K562 (cell line): ENCODE results near the gene DDX23. TPM values are rescaled to one million over a fixed set of nuclear protein-coding genes. Genes with fewer than 3 reads are reported as not detected.

Experiments used
- ATAC-seq: fragments of 200-7000 bp; cut with Tn5 transposase; 3 replicates; pipeline ENCODE4 v1.9.1; 2020; ENCODE audit warnings: moderate library complexity
- BruUV-seq: library from RNA; stranded (reverse); fragments of 400-500 nt; replicated peaks from 2 replicates; lab custom pipeline; 2021; lab: Mats Ljungman, UMichigan
- CTCF ChIA-PET: fragments of 300-600 bp; formaldehyde crosslinking; extraction: SDS; loops from one replicate; lab custom pipeline; 2021; ENCODE audit warnings: low intra/inter-chr PET ratio; lab: Yijun Ruan, JAX
- POLR2A ChIA-PET: fragments of 300-600, 350-650 bp; sonication (Branson Sonifier 250); formaldehyde crosslinking; extraction: SDS; loops from one replicate; lab custom pipeline; 2021; ENCODE audit warnings: antibody characterized with exemption, inconsistent platforms; lab: Yijun Ruan, JAX
- DNase-seq, 4 experiments: peaks; one replicate each; pipeline versions ENCODE4 v3.0.0 to v3.0.0-alpha.2; 2011 to 2018; ENCODE audit warnings: low spot score in 3 of 4, mixed read lengths in 3 of 4; ENCODE audit errors: extremely low read depth in 1 of 4
- FAIRE-seq: peaks from 2 replicates; lab custom pipeline; 2011; peaks lifted over from hg19 to GRCh38; lab: Jason Lieb, UNC
- H2AFZ ChIP-seq: 2 replicates; pipeline ENCODE4 v1.6.0; 2011; ENCODE audit warnings: low read depth, low read length, control low read depth, inconsistent platforms
- H3K27ac ChIP-seq: fragments of 200-600 bp; 3 replicates; pipeline ENCODE4 v1.8.0; 2011; ENCODE audit warnings: low read depth, mild to moderate bottlenecking, control low read depth, inconsistent platforms, low read length, moderate library complexity, mixed read lengths; ENCODE audit errors: extremely low read depth
- H3K27me3 ChIP-seq, 2 experiments: fragments of 300-600 bp in 1 of 2; 2 replicates in 1 of 2; 3 replicates in 1 of 2; pipeline versions ENCODE4 v1.6.0 to v1.8.0; 2011; ENCODE audit warnings: inconsistent platforms in 2 of 2, low read length in 2 of 2, mild to moderate bottlenecking in 1 of 2, mixed read lengths in 1 of 2, moderate library complexity in 1 of 2; ENCODE audit not compliant: control insufficient read depth in 2 of 2, insufficient read depth in 2 of 2
- H3K36me3 ChIP-seq: fragments of 300-600 bp; 3 replicates; pipeline ENCODE4 v1.8.0; 2011; ENCODE audit warnings: mild to moderate bottlenecking, low read length, inconsistent platforms; ENCODE audit not compliant: control insufficient read depth, insufficient read depth
- H3K4me1 ChIP-seq, 2 experiments: fragments of 200-600 bp in 1 of 2; replicated peaks in 1 of 2; 2 replicates in 1 of 2; 3 replicates in 1 of 2; pipeline versions ENCODE4 v1.5.1 to v1.8.0; 2011; ENCODE audit warnings: inconsistent platforms in 2 of 2, low read length in 2 of 2, mild to moderate bottlenecking in 1 of 2, mixed read lengths in 1 of 2, moderate library complexity in 1 of 2; ENCODE audit not compliant: control insufficient read depth in 2 of 2, insufficient read depth in 2 of 2
- H3K4me2 ChIP-seq: 2 replicates; pipeline ENCODE4 v1.6.1; 2011; ENCODE audit warnings: low read length, control low read depth, inconsistent platforms, mixed read lengths; ENCODE audit not compliant: insufficient read depth
- H3K4me3 ChIP-seq: fragments of 200-600 bp; sonication (generic), shearing (Covaris generic); 2 replicates; pipeline ENCODE4 v1.5.1; 2016; ENCODE audit warnings: control low read depth, inconsistent platforms
- H3K79me2 ChIP-seq: fragments of 200-600 bp; 3 replicates; pipeline ENCODE4 v1.8.0; 2011; ENCODE audit warnings: low read length, inconsistent platforms; ENCODE audit not compliant: control insufficient read depth, insufficient read depth
- H3K9ac ChIP-seq, 2 experiments: 2 replicates each; pipeline versions ENCODE4 v1.6.0 to v1.6.1; 2011; ENCODE audit warnings: low read depth in 2 of 2, low read length in 2 of 2, control low read depth in 1 of 2, inconsistent platforms in 1 of 2, mild to moderate bottlenecking in 1 of 2, mixed read lengths in 1 of 2; ENCODE audit not compliant: insufficient read depth in 1 of 2
- H3K9me1 ChIP-seq: one replicate; pipeline ENCODE4 v1.6.0; 2011; ENCODE audit warnings: inconsistent platforms, mild to moderate bottlenecking, low read length, moderate library complexity; ENCODE audit not compliant: control insufficient read depth, insufficient read depth
- H3K9me3 ChIP-seq: replicated peaks from 2 replicates; pipeline ENCODE4 v1.5.1; 2011; ENCODE audit warnings: low read depth, low read length, inconsistent platforms; ENCODE audit not compliant: control insufficient read depth, insufficient read depth
- H4K20me1 ChIP-seq: replicated peaks from 2 replicates; pipeline ENCODE4 v1.6.1; 2011; ENCODE audit warnings: low read length, inconsistent platforms, mixed read lengths; ENCODE audit not compliant: control insufficient read depth, insufficient read depth
- ILF3 ChIP-seq: fragments of 450-650 bp; IDR thresholded peaks from 2 replicates; pipeline ENCODE4 v1.6.1; 2018; ENCODE audit warnings: antibody characterized with exemption, mild to moderate bottlenecking, moderate library complexity, borderline replicate concordance
- KDM4B ChIP-seq, 2 experiments: fragments of 450-650 bp in 1 of 2; sonication (generic) in 1 of 2; IDR thresholded peaks; 2 replicates each; pipeline ENCODE4 v1.6.1; 2016 to 2017; ENCODE audit warnings: borderline replicate concordance in 2 of 2, antibody characterized with exemption in 1 of 2, low read depth in 1 of 2, mild to moderate bottlenecking in 1 of 2
- POLR2AphosphoS2 ChIP-seq: IDR thresholded peaks from 2 replicates; pipeline ENCODE4 v1.6.1; 2012; ENCODE audit warnings: low read length, improper control_type of control experiment
- RBM34 ChIP-seq: fragments of 200-400 bp; formaldehyde crosslinking; IDR thresholded peaks from 2 replicates; pipeline ENCODE4 v1.6.1; 2018; ENCODE audit warnings: low read length, borderline replicate concordance; ENCODE audit not compliant: insufficient read depth
- ZNF408 ChIP-seq: fragments of 250-450 bp; sonication (Bioruptor Pico); IDR thresholded peaks from 2 replicates; pipeline ENCODE4 v1.4.0; 2020; ENCODE audit warnings: low read depth, mild to moderate bottlenecking, moderate library complexity
- ZNF518B ChIP-seq: fragments of 250-450 bp; sonication (Bioruptor Pico); IDR thresholded peaks from 2 replicates; pipeline ENCODE4 v1.5.0; 2021; ENCODE audit warnings: mild to moderate bottlenecking, moderate library complexity
- ZNF589 ChIP-seq: fragments of 200-800 bp; sonication (Bioruptor generic); IDR thresholded peaks from 2 replicates; pipeline ENCODE4 v1.6.1; 2016; ENCODE audit warnings: low read depth, missing genetic modification characterization, missing compliant biosample characterization
- ZNF609 ChIP-seq: sonication (generic); formaldehyde crosslinking; IDR thresholded peaks from 2 replicates; pipeline ENCODE4 v1.8.1; 2023; ENCODE audit warnings: missing genetic modification reagents, mild to moderate bottlenecking, borderline replicate concordance
- WGBS: fragments of 100-300 bp; shearing (Covaris generic); methylation state at CpG from one replicate; pipeline ENCODE4 v1.1.6; 2016; ENCODE audit warnings: low coverage, mixed read lengths; ENCODE audit not compliant: insufficient coverage; ENCODE audit errors: missing lambda C conversion rate; 5-methylcytosine and 5-hydroxymethylcytosine counted together
- in situ Hi-C: fragments of 300-500 bp; cut with MboI; formaldehyde crosslinking; loops from 4 replicates; pipeline ENCODE4 v1.15.0; 2018; ENCODE audit warnings: inconsistent platforms, mixed read lengths
- intact Hi-C: fragments of 100-400 bp; cut with micrococcal nuclease; formaldehyde crosslinking; loops from 2 replicates; pipeline ENCODE4 v1.14.2; 2022
- polyA plus RNA-seq, 8 experiments: library from polyadenylated mRNA; depleted of rRNA in 4 of 8; stranded (reverse) in 5 of 8; unstranded in 3 of 8; fragments of >200 nt; fragmentation: Nextera tagmentation in 2 of 8; fragmentation: Illumina TruSeq in 1 of 8; extraction: Ambion mirVana in 2 of 8; extraction: Trizol in 1 of 8; gene quantifications; 2 replicates each; pipeline versions ENCODE4 v1.2.1 to v1.2.3, GENCODE V29; 2011 to 2014; ENCODE audit warnings: inconsistent platforms in 1 of 8, missing spikeins in 1 of 8
- total RNA-seq, 7 experiments: library from RNA; depleted of rRNA in 6 of 7; stranded (reverse); fragments of >200 nt in 6 of 7; fragmentation: Illumina TruSeq in 2 of 7; extraction: Trizol in 2 of 7; gene quantifications; 2 replicates each; pipeline versions ENCODE4 v1.2.1 to v1.2.3, GENCODE V29; 2011 to 2021; ENCODE audit warnings: low replicate concordance in 1 of 7

Gene DDX23
- total and polyA plus RNA-seq, 9 of the 15 experiments (the other 6 are each of a cell fraction or from before 2014, with no cell fraction given) = 32.4 to 138 (median 104) TPM

- FAIRE-seq = no peak
- H2AFZ ChIP-seq = no peak overlapping the region
- H3K9ac ChIP-seq = no peak overlapping the region
- no peak overlapping the region for H3K4me2 ChIP-seq
- no TSS peak for BruUV-seq
- peaks cover 15% of the 10 kb centered on the region; the same call in 1 of the 2 replicates for H4K20me1 ChIP-seq
- H3K9me3 ChIP-seq = no peaks in the 10 kb centered on the region
- no peak for DNase-seq
- H3K4me3 ChIP-seq = no peak overlapping the region
- H3K36me3 ChIP-seq = peaks cover 51% of the 10 kb centered on the region
- WGBS = 76% methylated on average over 2 of the region's 2 CpGs
- no peaks in the 10 kb centered on the region for H3K79me2 ChIP-seq
- no peak for TF ChIP-seq ZNF589 (CRISPR knock-in tag)
- TF ChIP-seq ZNF518B (CRISPR knock-in tag) = no peak
- no peak for TF ChIP-seq ZNF408
- 0 out of 2 replicates have a peak, but pooled peaks have one; percentile 9 for TF ChIP-seq POLR2AphosphoS2
- no peak for TF ChIP-seq ILF3
- TF ChIP-seq KDM4B (IDR thresholded peaks at IDR 0.05; ENCODE audit: borderline replicate concordance in 2 of 2, low read depth in 1 of 2) = no peak
- no peak for TF ChIP-seq RBM34
- TF ChIP-seq ZNF609 (CRISPR knock-in tag) = no peak
- peaks cover 6 to 10% of the 10 kb centered on the region in 2 experiments; a peak in 3 of 5 replicates for H3K27me3 ChIP-seq
- H3K4me1 ChIP-seq = peaks cover 0 to 12% of the 10 kb centered on the region in 2 experiments; a peak in 2 of 5 replicates
- POLR2A ChIA-PET = interaction anchor here (0.6 to 3.7 kb wide), 6 partner anchors 9 to 285 kb away, joined by 3 to 18 read pairs (median 4); partner anchors contain the start of gene DDX23
- intact Hi-C loops = no loop called here
- no peak overlapping the region for H3K27ac ChIP-seq
- no peak for ATAC-seq
- peaks cover 5% of the 10 kb centered on the region for H3K9me1 ChIP-seq
- in situ Hi-C loops = no loop called here
- CTCF ChIA-PET = no interaction called here
Observed at GRCh38 chr12:48828293-48828692, 23.7 kb downstream of the DDX23 start.
